ENCODE results near the gene FGFR4. TPM values are rescaled to one million over a fixed set of nuclear protein-coding genes. Genes with fewer than 3 reads are reported as not detected.

The FGFR4 gene
- total RNA-seq, 1 donor from 2014 or later, result 12.0 TPM

- Histone ChIP-seq H3K27ac (no peak overlapping the region), H3K27me3 (no peaks in the 10 kb centered on the region), H3K36me3 (no peaks in the 10 kb centered on the region), H3K4me3 (no peak overlapping the region), H3K4me1 (no peaks in the 10 kb centered on the region), H3K9me3 (no peaks in the 10 kb centered on the region)
- intact Hi-C loops (cut with DNase I), result no loop called here
- DNase-seq (ENCODE audit: extremely low spot score in 2 of 2), result no peak
- TF ChIP-seq POLR2AphosphoS5 (IDR thresholded peaks at IDR 0.05; ENCODE audit: insufficient read depth in 1 of 2, low read depth in 1 of 2) (no peak), POLR2A (IDR thresholded peaks at IDR 0.05) (no peak), CTCF (IDR thresholded peaks at IDR 0.05) (no peak)
Observed at GRCh38 chr5:177107159-177107558, 20.4 kb downstream of the FGFR4 start.

- Histone ChIP-seq H3K4me1 (no peaks in the 10 kb centered on the region), H3K27me3 (no peaks in the 10 kb centered on the region), H3K4me3 (no peak overlapping the region), H3K36me3 (no peaks in the 10 kb centered on the region), H3K9me3 (no peaks in the 10 kb centered on the region), H3K27ac (no peak overlapping the region)
- DNase-seq (ENCODE audit: extremely low spot score in 2 of 2), result no peak
- intact Hi-C loops (cut with DNase I), result loop anchor here (10.0 kb wide), 1 partner anchor 195 kb away; the partner anchor contains the start of genes PRELID1 and RAB24
- no peak for TF ChIP-seq POLR2AphosphoS5 (IDR thresholded peaks at IDR 0.05; ENCODE audit: insufficient read depth in 1 of 2, low read depth in 1 of 2)
- TF ChIP-seq POLR2A (IDR thresholded peaks at IDR 0.05), result no peak
- no peak for TF ChIP-seq CTCF (IDR thresholded peaks at IDR 0.05)
Observed at GRCh38 chr5:177109810-177110209, 23.1 kb downstream of the FGFR4 start.

GRCh38 chr5:177111720-177112394, 25.1 kb downstream of the FGFR4 start:
- H3K9me3 ChIP-seq, result no peaks in the 10 kb centered on the region
- TF ChIP-seq POLR2A (IDR thresholded peaks at IDR 0.05) (no peak), POLR2AphosphoS5 (IDR thresholded peaks at IDR 0.05; ENCODE audit: insufficient read depth in 1 of 2, low read depth in 1 of 2) (no peak), CTCF (IDR thresholded peaks at IDR 0.05) (peak; percentile 82 to 93 (median 86))
- H3K36me3 ChIP-seq, result no peaks in the 10 kb centered on the region
- H3K4me3 ChIP-seq, result no peak overlapping the region
- intact Hi-C loops (cut with DNase I), result loop anchor here (10.0 kb wide), 1 partner anchor 193 kb away; the partner anchor contains the start of genes PRELID1 and RAB24
- DNase-seq (ENCODE audit: extremely low spot score in 2 of 2), result no peak
- no peaks in the 10 kb centered on the region for H3K27me3 ChIP-seq
- no peak overlapping the region for H3K27ac ChIP-seq
- peaks cover 6% of the 10 kb centered on the region for H3K4me1 ChIP-seq

- intact Hi-C loops (cut with DNase I), result loop anchor here (10.0 kb wide), 1 partner anchor 192 kb away; the partner anchor contains the start of genes PRELID1 and RAB24
- H3K4me1 ChIP-seq, result peaks cover 12% of the 10 kb centered on the region
- no peak overlapping the region for H3K27ac ChIP-seq
- TF ChIP-seq POLR2AphosphoS5 (IDR thresholded peaks at IDR 0.05; ENCODE audit: insufficient read depth in 1 of 2, low read depth in 1 of 2) (no peak), POLR2A (IDR thresholded peaks at IDR 0.05) (no peak), CTCF (IDR thresholded peaks at IDR 0.05) (no peak)
- H3K27me3 ChIP-seq, result no peaks in the 10 kb centered on the region
- no peak for DNase-seq (ENCODE audit: extremely low spot score in 2 of 2)
- no peaks in the 10 kb centered on the region for H3K9me3 ChIP-seq
- H3K36me3 ChIP-seq, result no peaks in the 10 kb centered on the region
- no peak overlapping the region for H3K4me3 ChIP-seq
Observed at GRCh38 chr5:177112589-177113220, 26.0 kb downstream of the FGFR4 start.
